SK-N-MC (cell line): ENCODE results near the gene HM13.

Experiments used
- EZH2 ChIP-seq: fragments of 200-600 bp; sonication (generic); IDR thresholded peaks from one replicate; pipeline ENCODE4 v1.6.1; 2017; ENCODE audit warnings: antibody characterized with exemption
- POLR2AphosphoS5 ChIP-seq: IDR thresholded peaks from 2 replicates; pipeline ENCODE4 v1.6.1; 2012; ENCODE audit warnings: mild to moderate bottlenecking, low read depth, low read length, borderline replicate concordance

DNA sequence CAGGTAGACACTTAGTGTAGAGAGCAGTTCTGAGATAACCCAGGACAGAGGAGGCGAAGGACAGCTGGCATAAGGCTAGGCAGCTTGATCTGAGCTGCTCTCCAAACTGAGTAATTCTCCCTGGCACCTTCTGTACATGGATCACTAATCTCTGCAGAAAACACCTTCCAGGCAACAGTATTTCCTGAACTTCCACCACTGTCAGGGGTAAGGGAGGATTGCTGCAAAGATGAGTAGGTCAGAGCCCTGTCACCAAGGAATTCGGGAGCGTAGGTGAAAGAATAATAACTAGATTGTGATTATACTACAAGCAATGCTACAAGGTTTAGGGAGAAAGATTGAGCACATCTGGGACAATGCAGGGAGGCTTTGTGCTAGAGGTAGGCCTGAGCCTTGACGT is 1.9 kb downstream of the HM13 start:
- TF ChIP-seq EZH2: no peak
- no peak for TF ChIP-seq POLR2AphosphoS5
